PFSK-1 (cell line): ENCODE data around the gene CASP2.

ENCODE experiments used
- SIN3A ChIP-seq: IDR thresholded peaks from 2 replicates; pipeline ENCODE4 v1.6.1; 2012; ENCODE audit warnings: mild to moderate bottlenecking, low read length, moderate library complexity, borderline replicate concordance; ENCODE audit not compliant: insufficient read depth
- TAF1 ChIP-seq: IDR thresholded peaks from 2 replicates; pipeline ENCODE4 v1.6.1; 2012; ENCODE audit warnings: low read length, control low read depth, borderline replicate concordance; ENCODE audit not compliant: insufficient read depth
- TF ChIP-seq, protein P1 (sequence below), 2 experiments: IDR thresholded peaks; 2 replicates each; pipeline versions ENCODE4 v1.6.1 to v1.8.0; 2011 to 2012; ENCODE audit warnings: low read depth in 2 of 2, low read length in 2 of 2, control low read depth in 1 of 2, inconsistent platforms in 1 of 2, mild to moderate bottlenecking in 1 of 2, moderate library complexity in 1 of 2; ENCODE audit not compliant: insufficient read depth in 1 of 2

DNA sequence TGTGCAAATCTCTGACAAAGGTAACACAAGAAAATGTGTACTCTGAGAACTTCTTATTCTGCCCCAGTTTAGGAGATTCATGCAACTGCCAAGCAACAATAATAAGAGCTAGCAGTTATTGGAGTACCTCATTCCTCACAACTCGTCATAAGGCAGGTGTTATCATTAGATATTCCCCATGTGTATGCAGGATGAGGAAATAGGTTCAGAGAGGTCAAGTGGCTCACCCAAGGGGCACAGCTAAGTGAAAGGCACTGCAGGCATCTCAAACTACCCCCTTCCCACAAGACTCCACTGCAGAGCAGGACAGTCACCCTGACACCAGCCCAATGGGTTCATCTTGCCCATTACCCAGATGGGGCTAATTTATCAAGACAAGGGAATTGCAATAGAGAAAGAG, 26.2 kb upstream of the CASP2 start:
- TF ChIP-seq TAF1 (no peak), SIN3A (no peak)
- TF ChIP-seq, protein P1, sequence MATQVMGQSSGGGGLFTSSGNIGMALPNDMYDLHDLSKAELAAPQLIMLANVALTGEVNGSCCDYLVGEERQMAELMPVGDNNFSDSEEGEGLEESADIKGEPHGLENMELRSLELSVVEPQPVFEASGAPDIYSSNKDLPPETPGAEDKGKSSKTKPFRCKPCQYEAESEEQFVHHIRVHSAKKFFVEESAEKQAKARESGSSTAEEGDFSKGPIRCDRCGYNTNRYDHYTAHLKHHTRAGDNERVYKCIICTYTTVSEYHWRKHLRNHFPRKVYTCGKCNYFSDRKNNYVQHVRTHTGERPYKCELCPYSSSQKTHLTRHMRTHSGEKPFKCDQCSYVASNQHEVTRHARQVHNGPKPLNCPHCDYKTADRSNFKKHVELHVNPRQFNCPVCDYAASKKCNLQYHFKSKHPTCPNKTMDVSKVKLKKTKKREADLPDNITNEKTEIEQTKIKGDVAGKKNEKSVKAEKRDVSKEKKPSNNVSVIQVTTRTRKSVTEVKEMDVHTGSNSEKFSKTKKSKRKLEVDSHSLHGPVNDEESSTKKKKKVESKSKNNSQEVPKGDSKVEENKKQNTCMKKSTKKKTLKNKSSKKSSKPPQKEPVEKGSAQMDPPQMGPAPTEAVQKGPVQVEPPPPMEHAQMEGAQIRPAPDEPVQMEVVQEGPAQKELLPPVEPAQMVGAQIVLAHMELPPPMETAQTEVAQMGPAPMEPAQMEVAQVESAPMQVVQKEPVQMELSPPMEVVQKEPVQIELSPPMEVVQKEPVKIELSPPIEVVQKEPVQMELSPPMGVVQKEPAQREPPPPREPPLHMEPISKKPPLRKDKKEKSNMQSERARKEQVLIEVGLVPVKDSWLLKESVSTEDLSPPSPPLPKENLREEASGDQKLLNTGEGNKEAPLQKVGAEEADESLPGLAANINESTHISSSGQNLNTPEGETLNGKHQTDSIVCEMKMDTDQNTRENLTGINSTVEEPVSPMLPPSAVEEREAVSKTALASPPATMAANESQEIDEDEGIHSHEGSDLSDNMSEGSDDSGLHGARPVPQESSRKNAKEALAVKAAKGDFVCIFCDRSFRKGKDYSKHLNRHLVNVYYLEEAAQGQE (IDR thresholded peaks at IDR 0.05; ENCODE audit: insufficient read depth in 1 of 2, low read depth in 2 of 2, low read length in 2 of 2) = no peak
